ENCODE data around the gene NXPE3.

GRCh38 chr3:101865751-101866509 is 86.9 kb downstream of the NXPE3 start:
- TF ChIP-seq POLR2A (IDR thresholded peaks at IDR 0.05; ENCODE audit: low read depth, low read length) (no peak), POLR2AphosphoS5 (IDR thresholded peaks at IDR 0.05; ENCODE audit: low read depth, low read length) (no peak)
